IPS-11a (cell line): Measurements from ENCODE around the gene FOXM1.
"Not testable (repeated sequence)": the region's sequence is repeated elsewhere in the genome, so short reads cannot be mapped to it uniquely, and the experiment has no call there.

Experiments used
- H3K4me3 ChIP-seq: one replicate; pipeline ENCODE4 v1.5.1; 2013; ENCODE audit warnings: low read depth, low read length, control low read depth

FOXM1 gene

GRCh38 chr12:2884810-2885209 lies 7.8 kb upstream of the FOXM1 start:
- H3K4me3 ChIP-seq, result no peak overlapping the region

- no peak overlapping the region for H3K4me3 ChIP-seq
These were observed 2.9 kb upstream of the FOXM1 start for GRCh38 chr12:2879853-2880252.

- peak overlapping the region; percentile 99 for H3K4me3 ChIP-seq
These were observed 1.2 kb upstream of the FOXM1 start for GRCh38 chr12:2877953-2878732.

GRCh38 chr12:2876431-2877046 lies 435 bp downstream of the FOXM1 start:
- H3K4me3 ChIP-seq, result peak overlapping the region; percentile 82

- not testable (repeated sequence) for H3K4me3 ChIP-seq
These were observed 7.9 kb downstream of the FOXM1 start for GRCh38 chr12:2868986-2869632.

- no peak overlapping the region for H3K4me3 ChIP-seq
These were observed 12.8 kb downstream of the FOXM1 start for GRCh38 chr12:2864198-2864597.

- H3K4me3 ChIP-seq, result not testable (repeated sequence)
These were observed 13.6 kb downstream of the FOXM1 start for GRCh38 chr12:2863402-2863801.

- H3K4me3 ChIP-seq, result no peak overlapping the region
These were observed 14.1 kb downstream of the FOXM1 start for GRCh38 chr12:2862876-2863275.

GRCh38 chr12:2860170-2860569 lies 16.8 kb downstream of the FOXM1 start:
- no peak overlapping the region for H3K4me3 ChIP-seq

- no peak overlapping the region for H3K4me3 ChIP-seq
These were observed 18.0 kb downstream of the FOXM1 start for GRCh38 chr12:2858944-2859421.

GRCh38 chr12:2858334-2858733 lies 18.6 kb downstream of the FOXM1 start:
- H3K4me3 ChIP-seq, result no peak overlapping the region

GRCh38 chr12:2857576-2857975 lies 19.4 kb downstream of the FOXM1 start:
- H3K4me3 ChIP-seq, result no peak overlapping the region

- H3K4me3 ChIP-seq, result no peak within 1 kb of the TSS
These were observed 19.9 kb downstream of the FOXM1 start, which contains the start of gene TEX52 for GRCh38 chr12:2857021-2857431. TEX52 (minus strand) TSS chr12:2857039; CDS start chr12:2857026, 13 bp downstream.

GRCh38 chr12:2856051-2856450 lies 20.9 kb downstream of the FOXM1 start:
- H3K4me3 ChIP-seq, result no peak overlapping the region

GRCh38 chr12:2855546-2855945 lies 21.4 kb downstream of the FOXM1 start:
- H3K4me3 ChIP-seq, result no peak overlapping the region

- H3K4me3 ChIP-seq, result no peak overlapping the region
These were observed 22.1 kb downstream of the FOXM1 start for GRCh38 chr12:2854669-2855453.

GRCh38 chr12:2853626-2854025 lies 23.3 kb downstream of the FOXM1 start:
- H3K4me3 ChIP-seq, result no peak overlapping the region

GRCh38 chr12:2851931-2852330 lies 25.0 kb downstream of the FOXM1 start:
- no peak overlapping the region for H3K4me3 ChIP-seq

- H3K4me3 ChIP-seq, result no peak overlapping the region
These were observed 31.7 kb downstream of the FOXM1 start for GRCh38 chr12:2845280-2845679.

GRCh38 chr12:2844786-2845185 lies 32.2 kb downstream of the FOXM1 start:
- no peak overlapping the region for H3K4me3 ChIP-seq

GRCh38 chr12:2842948-2843347 lies 34.0 kb downstream of the FOXM1 start:
- H3K4me3 ChIP-seq, result no peak overlapping the region
